Measurements from ENCODE around the gene KCNN4. TPM values are rescaled to one million over a fixed set of nuclear protein-coding genes. Genes with fewer than 3 reads are reported as not detected.
"Not testable (repeated sequence)": the region's sequence is repeated elsewhere in the genome, so short reads cannot be mapped to it uniquely, and the experiment has no call there.

The KCNN4 gene
- 0.93 TPM for polyA plus RNA-seq (2013, experiment 1 of 2; ENCODE audit: insufficient read length)
- polyA plus RNA-seq (2013, experiment 2 of 2; ENCODE audit: insufficient read length) = 0.97 TPM

DNA sequence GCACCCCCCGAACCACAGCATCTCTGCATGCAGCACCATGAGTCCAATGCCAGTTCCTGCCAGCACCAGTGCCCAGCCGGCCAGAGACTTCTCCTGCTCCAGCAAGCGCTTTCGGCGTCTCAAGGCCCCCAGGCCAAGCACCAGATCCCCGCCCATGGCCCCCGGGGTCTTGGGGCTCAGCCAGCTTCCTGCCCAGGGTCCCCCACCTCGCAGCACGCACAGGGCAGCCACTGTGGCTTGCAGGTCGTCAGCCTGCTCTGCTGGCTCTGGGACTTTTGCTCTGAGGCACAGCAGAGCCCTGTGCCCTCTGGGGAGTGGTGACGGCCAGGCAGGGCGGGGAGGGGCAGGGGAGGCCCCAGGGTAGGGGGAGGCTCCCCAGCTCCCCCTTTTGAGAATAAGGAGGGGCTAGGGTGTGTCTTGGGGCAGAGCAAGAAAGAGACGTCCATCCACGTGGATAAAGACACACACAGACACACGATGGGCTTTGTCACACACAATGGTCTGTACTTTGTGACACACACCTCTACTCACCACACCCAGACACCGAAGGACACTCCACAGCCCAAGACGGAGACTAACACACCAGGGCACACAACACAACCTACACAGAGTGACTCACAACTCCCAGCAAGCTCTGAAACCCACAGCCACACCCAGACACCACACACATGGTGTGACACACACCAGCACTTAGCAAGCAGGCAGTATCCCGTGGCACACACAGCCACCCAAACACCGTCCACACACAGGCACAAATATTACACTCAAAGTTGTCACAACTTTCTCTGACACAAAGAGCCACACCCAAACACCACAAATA, at the start of gene KCNN4:
KCNN4 (minus strand) TSS at position 268 of the 820 bp plus-strand sequence; CDS start at position 156, 112 bp downstream.
- DNase-seq = peak; percentile 60

DNA sequence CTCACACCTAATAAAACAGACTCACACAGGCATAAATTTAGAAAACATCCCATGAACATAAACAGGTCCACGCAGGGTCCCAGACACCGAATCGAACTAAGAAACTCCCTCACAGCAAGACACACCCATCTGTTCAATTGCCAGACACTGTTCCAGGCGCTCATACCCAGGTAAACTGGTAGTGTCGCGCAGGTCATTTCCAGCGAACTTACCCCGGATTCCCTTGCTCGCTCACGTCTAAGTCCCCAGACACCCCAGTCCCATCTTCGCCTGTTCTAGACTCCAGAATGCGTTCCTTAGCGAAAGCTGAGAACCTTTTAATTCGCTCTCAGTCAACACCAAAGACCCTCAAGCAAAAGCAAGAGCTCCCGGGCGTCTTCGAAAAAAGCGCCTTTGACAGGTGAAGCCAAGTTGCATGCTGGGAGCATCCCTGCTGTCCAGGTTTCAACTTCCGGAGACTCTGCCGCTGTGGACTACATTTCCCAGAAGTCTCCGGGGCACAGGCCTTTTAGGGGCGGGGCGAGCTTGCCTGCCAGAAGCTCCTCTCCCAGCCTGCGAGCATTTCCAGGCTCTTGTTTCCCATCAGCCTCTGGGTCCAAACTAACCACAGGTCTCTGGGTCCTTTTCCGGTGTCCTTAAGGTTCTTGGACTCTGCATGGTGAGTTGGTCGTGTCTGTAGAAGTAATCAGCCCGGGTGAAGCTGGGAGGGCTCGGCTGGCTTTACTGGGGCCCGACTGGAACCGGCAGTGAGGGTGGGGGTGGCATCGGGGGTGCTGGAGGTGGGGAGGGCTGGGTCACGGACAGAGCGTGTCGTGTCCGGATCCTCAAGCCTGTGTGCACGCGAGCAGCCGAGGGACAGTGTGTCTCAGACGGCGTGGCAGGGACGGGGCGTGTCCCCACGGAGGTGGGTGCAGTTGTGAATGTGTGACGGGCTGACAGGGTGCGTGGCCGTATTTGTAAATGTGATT, 46.3 kb upstream of the KCNN4 start, which contains the start of gene ZNF283:
ZNF283 (plus strand) TSS at position 535 of the 968 bp plus-strand sequence. CDS start 6,184 bp downstream, outside the sequence.
- DNase-seq = peak; percentile 89

DNA sequence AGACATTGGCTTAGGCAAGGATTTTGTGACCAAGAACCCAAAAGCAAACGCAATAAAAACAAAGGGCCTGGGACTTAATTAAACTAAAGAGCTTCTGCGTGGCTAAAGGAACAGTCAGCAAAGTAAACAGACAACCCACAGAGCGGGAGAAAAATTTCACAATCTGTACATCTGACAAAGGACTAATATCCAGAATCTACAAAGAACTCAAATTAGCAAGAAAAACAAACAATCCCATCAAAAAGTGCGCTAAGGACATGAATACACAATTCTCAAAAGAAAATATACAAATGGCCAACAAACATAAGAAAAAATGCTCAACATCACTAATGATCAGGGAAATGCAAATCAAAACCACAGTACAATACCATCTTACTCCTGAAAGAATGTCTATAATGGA, 43.8 kb upstream of the KCNN4 start:
- not testable (repeated sequence) for DNase-seq

DNA sequence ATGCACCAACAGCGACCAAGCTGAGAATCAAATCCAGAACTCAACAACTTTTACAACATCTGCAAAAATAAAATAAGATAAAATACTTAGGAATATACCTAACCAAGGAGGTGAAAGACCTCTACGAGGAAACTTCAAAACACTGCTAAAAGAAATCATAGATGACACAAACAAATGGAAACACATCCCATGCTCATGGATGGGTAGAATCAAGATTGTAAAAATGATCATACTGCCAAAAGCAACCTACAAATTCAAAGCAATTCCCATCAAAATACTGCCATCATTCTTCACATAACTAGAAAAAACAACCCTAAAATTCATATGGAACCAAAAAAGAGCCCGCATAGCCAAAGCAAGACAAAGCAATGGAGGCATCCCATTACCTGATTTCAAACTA, 43.1 kb upstream of the KCNN4 start:
- not testable (repeated sequence) for DNase-seq

DNA sequence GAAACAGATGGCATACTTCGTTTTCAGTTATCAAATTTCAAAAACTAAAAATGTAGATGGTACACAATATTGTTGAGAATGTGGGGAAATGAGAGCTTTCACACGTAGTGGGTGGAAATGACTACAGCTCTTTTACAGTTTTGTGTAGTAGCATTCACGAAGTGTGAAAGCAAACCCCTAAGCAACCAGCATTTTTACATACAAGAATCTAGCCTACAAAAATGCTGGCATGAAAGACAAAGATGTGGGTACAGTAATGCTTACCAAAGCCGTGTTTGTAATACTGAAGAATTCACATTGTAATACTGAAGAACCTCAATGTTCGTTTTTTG, 40.1 kb upstream of the KCNN4 start:
- no peak for DNase-seq

DNA sequence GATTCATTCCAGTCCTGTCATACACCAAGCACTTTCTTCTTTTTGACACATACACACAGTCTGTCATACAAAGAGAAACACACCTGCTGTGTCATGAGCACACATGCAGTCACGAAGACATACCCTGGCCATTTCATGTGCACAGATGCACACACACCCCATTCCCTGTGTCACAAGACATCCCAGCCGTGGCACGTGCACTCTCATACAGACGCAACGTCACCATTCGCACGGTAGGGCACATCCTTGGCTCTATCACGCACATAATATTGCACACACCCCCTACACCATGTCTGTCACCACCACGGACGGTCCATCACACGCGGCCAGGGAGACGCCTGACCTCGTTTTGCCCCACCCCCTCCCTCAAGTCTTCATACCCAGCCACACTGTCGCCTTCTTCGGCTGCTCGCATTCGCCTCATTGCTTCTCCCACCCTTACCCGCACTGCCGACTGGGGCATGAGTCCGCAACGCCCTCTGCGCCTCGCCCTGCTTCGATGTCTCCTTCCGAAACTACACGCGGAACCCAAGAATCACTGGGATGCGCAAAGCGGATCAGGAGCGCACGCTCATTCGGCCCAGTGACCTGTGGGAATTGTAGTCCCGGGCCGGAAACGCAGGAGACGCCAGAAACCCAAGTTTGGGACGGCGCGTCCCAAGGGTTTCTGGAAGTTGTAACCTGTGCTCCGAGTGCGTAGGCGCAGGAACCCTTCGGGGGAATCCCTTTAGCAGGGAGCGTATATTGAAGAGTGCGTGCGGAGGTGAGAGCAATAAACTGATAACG, 39.5 kb upstream of the KCNN4 start:
- peak; percentile 53 for DNase-seq

GRCh38 chr19:43818500-43818899, 37.7 kb upstream of the KCNN4 start:
- DNase-seq = no peak

GRCh38 chr19:43817454-43817853, 36.7 kb upstream of the KCNN4 start:
- peak; percentile 15 for DNase-seq

GRCh38 chr19:43814663-43815352, 34.0 kb upstream of the KCNN4 start:
- DNase-seq = no peak

DNA sequence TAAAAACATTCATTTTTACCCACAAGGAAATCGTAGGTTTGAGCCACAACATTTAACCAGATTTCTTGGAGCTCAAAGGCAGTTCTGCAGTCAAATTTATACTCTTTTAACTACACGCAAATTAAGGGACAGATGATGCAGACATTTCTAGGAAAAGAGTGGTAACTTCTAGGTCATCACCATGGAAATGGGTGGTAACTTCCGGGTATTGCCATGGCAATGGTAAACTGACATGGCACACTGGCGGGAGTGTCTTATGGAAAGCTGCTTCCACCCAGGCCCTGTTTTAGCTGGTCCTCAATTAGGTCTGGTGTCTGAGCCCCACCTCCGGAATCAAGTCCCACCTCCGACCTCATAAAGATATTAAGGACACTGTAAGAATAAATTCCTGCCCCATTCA, 31.9 kb upstream of the KCNN4 start:
- no peak for DNase-seq

GRCh38 chr19:43812259-43812658, 31.5 kb upstream of the KCNN4 start:
- DNase-seq = no peak

GRCh38 chr19:43811837-43812236, 31.1 kb upstream of the KCNN4 start:
- DNase-seq = no peak

GRCh38 chr19:43809762-43810696, 29.3 kb upstream of the KCNN4 start:
- DNase-seq = peak; percentile 48

- DNase-seq = no peak
These were observed 26.9 kb upstream of the KCNN4 start for GRCh38 chr19:43807651-43808050.

DNA sequence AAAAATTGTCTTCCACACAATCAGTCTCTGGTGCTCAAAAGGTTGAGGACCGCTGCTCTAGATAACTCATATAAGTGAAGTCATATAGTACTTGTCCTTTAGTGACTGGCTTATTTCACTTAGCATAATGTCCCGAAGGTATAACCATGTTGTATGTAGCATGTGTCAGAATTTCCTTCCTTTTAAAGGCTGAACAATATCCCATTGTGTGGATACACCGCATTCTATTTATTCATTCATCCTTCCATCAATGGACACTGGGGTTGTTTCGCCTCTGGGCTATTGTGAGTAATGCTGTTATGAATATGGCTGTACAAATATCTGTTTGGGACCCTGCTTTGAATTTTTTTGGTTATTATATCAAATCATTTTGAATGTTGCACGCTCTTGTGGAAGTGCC, 26.1 kb upstream of the KCNN4 start:
- no peak for DNase-seq

DNA sequence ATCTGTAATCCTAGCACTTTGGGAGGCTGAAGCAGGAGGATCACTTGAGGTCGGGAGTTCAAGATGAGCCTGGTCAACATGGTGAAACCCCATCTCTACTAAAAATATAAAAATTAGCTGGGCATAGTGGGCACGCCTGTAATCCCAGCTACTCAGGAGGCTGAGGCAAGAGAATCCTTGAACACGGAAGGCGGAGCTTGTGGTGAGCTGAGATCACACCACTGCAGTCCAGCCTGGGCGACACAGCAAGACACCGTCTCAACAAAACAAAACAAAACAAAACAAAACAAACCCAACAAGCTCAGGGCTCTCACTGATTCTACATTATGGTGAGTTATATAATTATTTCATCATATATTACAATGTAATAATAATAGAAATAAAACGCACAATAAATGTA, 25.6 kb upstream of the KCNN4 start:
- not testable (repeated sequence) for DNase-seq

GRCh38 chr19:43804432-43804831, 23.7 kb upstream of the KCNN4 start:
- no peak for DNase-seq

GRCh38 chr19:43802216-43802951, 21.6 kb upstream of the KCNN4 start, which contains the start of gene LYPD5:
TSS of gene LYPD5 (minus strand) at chr19:43802447. CDS start at chr19:43802380, 67 bp downstream.
- no peak for DNase-seq

GRCh38 chr19:43799502-43800142, 18.8 kb upstream of the KCNN4 start:
- DNase-seq = no peak

All from fibroblast of skin of abdomen (primary cell).